ENCODE results near the gene KAZN.

Gene KAZN

GRCh38 chr1:14743368-14743767, 144.9 kb downstream of the KAZN start:
- no peak for DNase-seq (ENCODE audit: low spot score)

DNA sequence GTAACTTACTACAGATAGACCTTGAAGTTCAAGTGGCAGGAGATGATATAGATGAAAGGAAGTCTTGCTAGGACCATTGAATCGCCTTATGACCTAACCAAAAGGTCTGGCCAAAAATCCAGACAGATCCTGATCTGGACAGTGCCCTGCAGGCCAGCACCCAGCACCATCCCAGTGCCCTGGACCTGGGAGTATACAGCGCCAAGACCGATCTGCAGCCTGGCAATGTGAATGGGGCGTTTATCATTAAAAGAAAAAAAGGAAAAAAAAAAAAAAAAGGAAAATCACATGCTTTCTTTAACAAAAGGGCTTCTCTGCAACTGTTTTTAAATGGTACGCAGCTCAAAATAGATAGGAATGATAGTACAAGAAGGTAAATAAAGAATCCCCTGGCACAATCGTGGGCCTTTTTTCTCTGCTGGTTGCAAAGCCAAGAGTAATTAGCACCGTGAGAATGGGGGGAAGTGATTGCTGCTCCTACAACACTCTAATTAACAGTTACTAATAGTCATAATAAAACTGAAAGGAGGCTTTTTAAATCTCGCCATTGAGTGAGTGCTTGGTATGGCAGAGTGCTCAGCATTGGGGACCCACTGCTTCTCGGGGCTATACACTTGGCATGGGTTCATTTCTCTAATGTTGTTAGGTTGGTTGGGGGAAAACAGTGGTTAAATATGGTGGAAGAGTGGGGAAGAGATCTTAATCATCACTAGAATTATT, 146.7 kb downstream of the KAZN start:
- DNase-seq (ENCODE audit: low spot score) = no peak

DNA sequence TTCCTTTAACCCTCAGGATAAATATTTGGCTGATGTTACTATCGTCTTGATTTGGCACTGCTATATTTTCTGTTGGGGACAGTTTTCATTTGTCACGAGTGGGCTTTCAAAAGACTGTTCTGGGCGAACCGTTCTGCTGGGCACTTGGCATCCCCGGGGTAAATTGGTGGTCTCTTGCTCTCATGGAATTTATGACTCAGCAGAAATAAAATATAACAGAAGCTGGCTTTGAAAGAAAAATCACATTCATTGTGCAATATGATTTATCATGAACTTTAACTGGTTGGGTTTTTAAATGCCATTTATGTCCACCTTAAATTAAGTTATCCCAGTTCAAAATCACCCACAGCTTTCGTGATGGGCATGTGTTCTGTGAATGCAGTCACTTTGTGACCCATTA, 147.3 kb downstream of the KAZN start:
- no peak for DNase-seq (ENCODE audit: low spot score)

- no peak for DNase-seq (ENCODE audit: low spot score)
Measured at GRCh38 chr1:14746393-14746792, 147.9 kb downstream of the KAZN start.

GRCh38 chr1:14748151-14748550, 149.7 kb downstream of the KAZN start:
- no peak for DNase-seq (ENCODE audit: low spot score)

DNA sequence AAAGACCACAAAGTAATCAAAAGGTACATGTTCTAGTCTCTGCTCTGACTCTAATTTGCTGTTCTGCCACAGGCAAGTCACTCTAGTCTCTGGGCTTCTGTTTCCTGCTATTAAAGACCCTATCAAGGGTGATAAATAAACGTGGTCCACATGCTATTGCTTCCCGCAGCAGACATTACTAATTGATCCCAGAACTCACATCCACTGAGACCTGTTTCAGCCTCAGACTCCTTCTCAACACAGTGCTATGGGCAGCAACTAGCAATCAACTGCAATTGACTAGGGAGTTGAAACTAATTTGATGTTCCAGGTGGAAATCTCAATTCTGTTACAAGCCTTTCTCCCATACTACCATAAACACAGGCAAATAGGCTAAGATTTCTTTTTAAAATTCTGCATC, 150.5 kb downstream of the KAZN start:
- DNase-seq (ENCODE audit: low spot score) = no peak

DNA sequence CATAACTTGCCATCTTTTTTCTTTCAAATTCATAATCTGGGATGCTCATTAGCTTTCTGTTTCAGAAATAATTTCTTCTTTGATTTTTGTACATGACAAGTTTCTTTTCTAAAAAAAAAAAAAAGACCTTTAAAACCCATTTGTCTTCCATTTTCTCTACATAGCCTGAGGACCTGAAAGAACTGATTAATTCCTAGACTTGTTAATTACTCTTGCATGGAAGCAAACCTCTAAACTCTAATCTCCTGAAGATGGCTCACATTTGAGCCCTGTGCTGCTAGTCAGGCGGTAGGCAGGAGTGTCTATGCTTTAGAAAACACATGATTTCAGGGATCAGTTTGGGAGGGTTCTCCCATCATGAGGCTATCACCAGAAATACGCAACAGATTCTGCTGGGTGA, 152.0 kb downstream of the KAZN start:
- no peak for DNase-seq (ENCODE audit: low spot score)

GRCh38 chr1:14755518-14756252, 157.2 kb downstream of the KAZN start:
- DNase-seq (ENCODE audit: low spot score) = no peak

- DNase-seq (ENCODE audit: low spot score) = no peak
Measured at GRCh38 chr1:14756589-14757285, 158.3 kb downstream of the KAZN start.

DNA sequence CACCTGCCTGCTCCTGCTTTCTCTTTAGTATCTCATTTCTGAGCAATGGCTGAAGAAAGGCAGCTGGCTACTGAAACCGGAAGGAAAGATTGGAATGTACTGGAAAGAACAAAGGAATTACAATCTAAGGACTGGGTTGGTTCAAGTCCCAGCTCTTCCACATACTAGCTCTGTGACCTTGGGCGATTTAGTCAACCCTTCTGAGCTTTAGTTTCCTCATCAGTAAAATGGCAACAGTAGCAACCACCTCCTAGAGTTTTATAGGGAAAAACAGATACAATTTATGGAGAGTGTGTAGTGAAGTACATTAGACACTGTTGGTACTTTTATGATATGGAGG, 158.8 kb downstream of the KAZN start:
- no peak for DNase-seq (ENCODE audit: low spot score)

- DNase-seq (ENCODE audit: low spot score) = no peak
Measured at GRCh38 chr1:14759042-14759818, 160.7 kb downstream of the KAZN start.

GRCh38 chr1:14759843-14760242, 161.4 kb downstream of the KAZN start:
- DNase-seq (ENCODE audit: low spot score) = no peak

DNA sequence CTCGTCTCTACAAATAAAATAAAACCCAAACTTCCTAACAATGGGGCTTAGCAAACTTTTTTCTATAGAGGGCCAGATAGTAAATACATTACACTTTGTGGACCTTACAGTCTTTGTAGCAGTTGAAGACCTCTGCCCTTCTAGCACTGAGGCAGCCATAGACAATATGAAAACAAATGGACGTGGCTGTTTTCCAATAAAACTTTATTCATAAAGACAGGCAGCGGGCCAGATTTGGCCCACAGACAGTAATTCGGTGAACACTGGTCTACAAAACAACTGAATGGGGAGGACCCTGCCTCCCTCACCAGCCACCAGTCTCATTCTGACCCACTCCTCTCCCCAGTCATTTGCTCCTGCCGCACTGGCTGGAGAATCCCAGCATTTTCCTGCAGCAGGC, 162.3 kb downstream of the KAZN start:
- no peak for DNase-seq (ENCODE audit: low spot score)

GRCh38 chr1:14761291-14762153, 163.0 kb downstream of the KAZN start:
- no peak for DNase-seq (ENCODE audit: low spot score)

DNA sequence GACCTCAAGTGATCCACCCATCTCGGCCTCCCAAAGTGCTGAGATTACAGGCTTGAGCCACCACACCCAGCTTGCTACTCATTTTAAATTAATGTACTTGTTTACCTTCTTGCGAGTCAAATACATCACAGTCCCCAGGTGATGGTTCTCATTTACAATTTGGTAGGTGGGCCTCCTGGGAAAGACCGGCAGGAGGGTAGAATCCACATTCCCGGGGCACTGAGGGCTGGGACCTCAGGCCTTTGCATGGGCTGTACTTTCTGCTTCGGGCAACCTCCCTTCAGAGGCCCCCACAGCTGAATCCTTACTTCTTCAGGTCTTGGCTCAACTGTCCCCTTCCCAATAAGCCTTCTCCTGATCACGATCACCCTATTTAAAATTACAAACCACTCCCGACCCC, 165.5 kb downstream of the KAZN start:
- no peak for DNase-seq (ENCODE audit: low spot score)

DNA sequence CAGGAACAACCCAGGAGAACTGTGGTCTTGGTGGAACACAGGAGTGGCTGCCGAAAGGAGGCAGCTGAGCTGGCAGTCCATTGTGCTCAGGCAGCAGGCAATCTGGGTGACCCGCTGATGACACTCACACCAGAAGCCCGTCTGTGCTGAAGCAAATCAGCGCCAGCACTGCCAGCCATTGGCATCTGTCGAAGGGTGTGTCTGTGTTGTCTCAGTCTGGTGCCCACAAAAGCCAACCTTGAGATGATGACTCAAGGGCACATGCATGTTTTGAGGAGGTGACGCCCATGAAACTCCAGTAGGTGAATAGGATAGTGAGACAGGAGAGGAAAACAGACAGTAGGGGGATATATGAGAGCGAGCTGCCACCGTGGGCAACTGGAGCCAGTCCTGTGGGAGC, 167.3 kb downstream of the KAZN start:
- DNase-seq (ENCODE audit: low spot score) = no peak

- DNase-seq (ENCODE audit: low spot score) = no peak
Measured at GRCh38 chr1:14767075-14767474, 168.6 kb downstream of the KAZN start.

DNA sequence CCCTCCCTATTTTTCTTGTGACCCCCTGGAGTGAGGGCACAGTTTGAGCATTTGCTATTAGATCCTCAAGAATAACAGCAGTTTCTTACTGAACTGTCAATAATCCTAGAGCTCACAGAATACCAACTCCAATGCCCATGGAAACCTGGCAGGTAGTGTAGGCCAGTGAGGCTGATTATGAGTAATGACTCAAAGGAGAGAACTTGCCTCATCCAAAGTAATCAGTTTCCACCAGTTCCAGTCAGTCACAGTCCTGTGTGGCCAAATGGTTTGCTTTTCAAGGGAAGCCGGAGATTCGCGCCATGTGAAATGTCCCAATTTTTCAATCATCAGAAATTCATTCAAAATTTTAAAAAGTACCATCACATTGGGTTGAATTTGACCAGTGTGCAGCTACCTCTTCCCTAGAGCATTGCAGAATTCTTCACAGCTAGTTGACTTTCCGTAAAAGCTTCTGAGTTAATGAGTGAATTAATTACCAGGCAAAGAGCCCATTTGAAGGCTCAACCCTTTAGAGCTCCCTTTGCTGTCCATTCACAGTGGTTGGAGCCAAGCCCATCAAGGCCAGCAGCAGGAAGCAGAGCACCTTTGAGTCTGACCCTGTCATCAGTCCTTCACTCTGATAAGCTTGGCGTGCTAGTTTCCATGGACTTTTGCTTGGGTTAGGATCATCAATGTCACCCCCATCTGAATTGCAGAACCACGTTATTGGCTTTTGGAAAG, 170.3 kb downstream of the KAZN start:
- DNase-seq (ENCODE audit: low spot score) = no peak

DNA sequence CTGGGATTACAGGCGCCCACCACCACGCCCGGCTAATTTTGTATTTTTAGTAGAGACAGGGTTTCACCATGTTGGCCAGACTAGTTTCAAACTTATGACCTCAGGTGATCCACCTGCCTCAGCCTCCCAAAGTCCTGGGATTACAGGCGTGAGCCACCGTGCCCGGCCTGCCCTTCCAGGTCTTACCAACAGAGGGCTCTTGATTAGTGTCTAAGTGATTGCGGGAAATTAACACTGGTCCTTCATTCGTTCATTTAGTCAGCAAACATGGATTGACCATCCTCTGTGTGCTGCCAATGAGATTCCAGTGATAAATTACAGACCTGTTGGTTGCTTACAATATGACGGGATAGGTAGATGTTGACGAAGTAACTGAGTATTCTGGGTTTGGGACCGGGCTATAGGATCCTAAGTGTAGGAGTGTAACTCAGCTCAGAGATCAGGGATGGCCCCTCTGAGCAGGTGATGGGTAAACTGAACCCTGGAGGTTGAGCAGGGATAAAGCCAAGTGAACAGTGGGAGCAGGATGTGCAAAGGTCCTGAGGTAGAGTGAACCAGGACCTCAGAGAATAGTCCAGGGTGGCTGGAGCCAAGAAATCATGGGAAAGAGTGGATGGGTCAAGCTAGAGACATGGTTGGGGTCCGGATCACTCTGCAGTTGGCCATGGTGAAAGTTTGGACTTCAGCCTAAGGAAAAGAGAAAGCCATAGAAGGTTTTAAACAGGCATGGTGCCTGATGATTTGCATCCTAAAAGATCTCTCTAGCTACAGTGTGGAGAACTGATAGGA, 171.2 kb downstream of the KAZN start:
- DNase-seq (ENCODE audit: low spot score) = no peak

- no peak for DNase-seq (ENCODE audit: low spot score)
Measured at GRCh38 chr1:14773396-14774025, 175.0 kb downstream of the KAZN start.
